SJSA1 (cell line): ENCODE results near the gene PGM1. TPM values are rescaled to one million over a fixed set of nuclear protein-coding genes. Genes with fewer than 3 reads are reported as not detected.
A peak's percentile ranks its signal among the peaks of the same experiment; 100 is the strongest.

Source experiments
- DNase-seq, 2 experiments: peaks; one replicate each; pipeline ENCODE4 v3.0.0-alpha.2; 2015 to 2020; ENCODE audit warnings: low spot score in 2 of 2, low read depth in 1 of 2
- H3K27ac ChIP-seq: fragments of 250-450 bp; sonication (Bioruptor Pico); 2 replicates; pipeline ENCODE4 v1.5.1; 2020; ENCODE audit warnings: mild to moderate bottlenecking, moderate library complexity
- H3K27me3 ChIP-seq: fragments of 250-450 bp; sonication (Bioruptor Pico); replicated peaks from 2 replicates; pipeline ENCODE4 v1.5.1; 2020; ENCODE audit warnings: mild to moderate bottlenecking, moderate library complexity
- H3K36me3 ChIP-seq: fragments of 250-450 bp; sonication (Bioruptor Pico); 2 replicates; pipeline ENCODE4 v1.5.1; 2020; ENCODE audit warnings: mild to moderate bottlenecking
- H3K4me1 ChIP-seq: fragments of 250-450 bp; sonication (Bioruptor Pico); replicated peaks from 2 replicates; pipeline ENCODE4 v1.6.1; 2021; ENCODE audit warnings: mild to moderate bottlenecking
- H3K4me3 ChIP-seq: fragments of 250-450 bp; sonication (Bioruptor Pico); 2 replicates; pipeline ENCODE4 v1.5.1; 2020; ENCODE audit warnings: mild to moderate bottlenecking
- H3K9me3 ChIP-seq: fragments of 250-450 bp; sonication (Bioruptor Pico); replicated peaks from 2 replicates; pipeline ENCODE4 v1.5.1; 2020; ENCODE audit warnings: mild to moderate bottlenecking
- total RNA-seq: library from RNA; depleted of rRNA; stranded (reverse); fragments of >200 nt; shearing (Covaris generic); gene quantifications from 2 replicates; pipeline ENCODE4 v1.2.3, GENCODE V29; 2014; rRNA removed

The PGM1 gene
- total RNA-seq, 1 experiment from 2014 or later: 42.6 TPM

GRCh38 chr1:63690966-63691700, 97.9 kb downstream of the PGM1 start:
- Histone ChIP-seq H3K36me3 (no peaks in the 10 kb centered on the region), H3K27me3 (no peaks in the 10 kb centered on the region), H3K9me3 (no peaks in the 10 kb centered on the region), H3K4me3 (no peak overlapping the region), H3K4me1 (peaks cover 10% of the 10 kb centered on the region), H3K27ac (no peak overlapping the region)
- DNase-seq: no peak

DNA sequence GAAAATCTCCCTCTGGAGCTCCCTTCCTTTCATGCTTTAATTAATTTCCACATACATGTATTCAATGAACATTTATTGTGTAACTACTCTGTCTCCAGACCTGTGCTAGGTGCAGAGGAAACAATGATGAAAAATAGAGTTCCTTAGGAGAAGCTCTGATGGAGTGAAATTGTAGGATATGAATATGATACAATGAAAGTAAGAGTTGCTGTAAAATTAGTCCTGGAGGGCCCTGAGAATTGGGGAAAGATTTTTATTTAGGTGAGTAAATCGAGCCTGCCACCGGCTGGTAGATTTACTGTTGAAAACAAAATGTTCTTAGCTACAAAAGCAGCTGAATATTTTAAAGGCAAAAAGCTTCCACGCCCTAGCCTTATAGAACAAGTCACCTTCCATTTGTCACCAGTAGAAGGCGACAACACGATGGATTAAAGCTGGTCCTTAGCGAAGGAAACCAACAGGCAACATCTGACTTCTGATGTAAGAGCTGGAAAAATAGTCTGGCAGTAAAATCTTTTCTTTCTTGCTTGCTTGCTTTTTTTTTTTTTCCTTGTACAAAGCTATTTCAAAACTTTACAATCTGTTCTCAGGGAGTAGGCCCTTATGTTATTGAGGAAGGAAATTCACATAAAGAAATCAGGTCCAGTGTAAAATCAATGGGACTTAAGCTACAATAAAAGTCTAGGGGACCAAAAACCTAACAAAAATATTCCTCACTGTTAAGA, 98.7 kb downstream of the PGM1 start:
- peaks cover 10% of the 10 kb centered on the region for H3K4me1 ChIP-seq
- H3K36me3 ChIP-seq: no peaks in the 10 kb centered on the region
- H3K27me3 ChIP-seq: no peaks in the 10 kb centered on the region
- 0 out of 2 replicates have a peak overlapping the region, but pooled peaks have one; percentile 22 for H3K27ac ChIP-seq
- H3K4me3 ChIP-seq: no peak overlapping the region
- peak; percentile 65 to 78 for DNase-seq
- no peaks in the 10 kb centered on the region for H3K9me3 ChIP-seq

DNA sequence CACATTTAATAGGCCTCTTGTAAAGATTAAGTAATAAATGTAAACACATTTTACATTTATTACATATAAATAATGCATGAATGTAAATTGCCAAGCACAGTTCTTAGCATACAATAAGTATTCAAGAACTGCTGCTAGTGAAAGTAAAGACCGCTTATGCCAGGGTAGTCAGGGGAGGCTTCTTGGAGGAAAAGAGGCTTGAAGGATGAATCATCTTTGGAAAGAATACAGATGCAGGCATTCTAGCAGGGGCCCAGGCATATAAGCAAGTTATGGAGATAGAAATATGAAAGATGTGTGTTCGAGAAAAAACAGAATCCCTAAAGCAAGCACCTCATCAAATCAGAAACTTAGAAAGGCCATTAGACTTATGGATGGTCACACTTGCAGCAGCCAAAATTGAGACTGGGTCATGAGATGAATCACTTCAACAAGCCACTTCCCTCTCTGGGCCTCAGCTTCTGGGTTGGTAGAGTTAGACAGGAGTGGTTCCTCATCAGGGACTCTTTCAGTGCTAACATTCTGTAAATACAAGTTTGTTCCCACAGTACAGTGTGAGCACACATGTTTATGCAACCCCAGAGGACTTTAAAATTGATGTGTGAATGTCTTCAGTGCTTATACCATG, 100.8 kb downstream of the PGM1 start:
- H3K4me3 ChIP-seq: no peak overlapping the region
- H3K9me3 ChIP-seq: no peaks in the 10 kb centered on the region
- DNase-seq: no peak

DNA sequence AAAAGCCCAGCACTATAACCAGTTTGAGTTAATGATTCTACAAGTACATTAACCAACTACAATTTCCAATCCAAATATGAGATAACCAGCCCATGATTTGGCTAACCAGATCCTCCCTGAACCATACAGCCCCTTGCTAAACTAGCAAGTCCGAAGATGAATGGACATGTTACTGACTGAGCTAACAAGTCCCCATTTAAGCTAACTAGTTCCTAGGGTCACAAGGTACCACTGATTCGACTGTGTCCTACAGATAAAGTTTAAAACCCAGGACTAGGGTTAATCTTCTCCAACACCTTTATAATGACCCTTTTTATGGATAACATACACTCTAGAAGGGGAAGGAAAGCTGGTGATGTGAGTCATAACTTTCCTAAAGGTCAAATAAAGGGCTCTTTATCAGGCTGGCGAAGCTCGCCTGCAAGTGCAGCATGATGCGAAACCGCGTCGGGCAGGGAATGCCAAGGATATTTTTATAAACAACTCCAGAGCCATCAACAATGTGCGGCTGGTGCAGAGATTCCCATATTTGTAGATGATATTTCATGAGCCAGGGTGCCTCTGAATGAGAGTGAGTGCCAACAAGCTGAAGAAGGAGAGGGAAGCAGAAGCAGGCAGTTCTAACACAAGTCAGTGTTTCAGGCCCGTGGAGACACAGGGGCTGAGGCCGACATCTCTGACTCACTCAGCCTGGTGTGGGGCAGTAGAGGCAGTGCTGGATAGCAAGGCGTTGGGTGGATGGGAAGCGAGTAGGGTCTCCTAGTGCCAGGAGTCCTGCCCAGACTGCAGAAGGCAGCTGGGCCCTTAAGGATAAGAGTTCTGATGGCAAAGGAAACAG, 105.0 kb downstream of the PGM1 start:
- DNase-seq: no peak
- Histone ChIP-seq H3K27me3 (no peaks in the 10 kb centered on the region), H3K9me3 (no peaks in the 10 kb centered on the region; the same call in 1 of the 2 replicates), H3K36me3 (no peaks in the 10 kb centered on the region), H3K4me3 (no peak overlapping the region), H3K4me1 (peaks cover 12% of the 10 kb centered on the region; the same call in 1 of the 2 replicates), H3K27ac (no peak overlapping the region)

More for the DNA sequence above, 100.8 kb downstream of the PGM1 start:
- no peak overlapping the region for H3K27ac ChIP-seq
- no peaks in the 10 kb centered on the region for H3K27me3 ChIP-seq
- peaks cover 12% of the 10 kb centered on the region for H3K4me1 ChIP-seq
- H3K36me3 ChIP-seq: no peaks in the 10 kb centered on the region

- DNase-seq: no peak
- Histone ChIP-seq H3K4me1 (peaks cover 17% of the 10 kb centered on the region), H3K36me3 (no peaks in the 10 kb centered on the region), H3K27me3 (no peaks in the 10 kb centered on the region), H3K9me3 (no peaks in the 10 kb centered on the region; the same call in 1 of the 2 replicates), H3K27ac (no peak overlapping the region), H3K4me3 (no peak overlapping the region)
Measured at GRCh38 chr1:63701187-63701586, 108.0 kb downstream of the PGM1 start.

- no peak overlapping the region for H3K27ac ChIP-seq
- peaks cover 10% of the 10 kb centered on the region for H3K4me1 ChIP-seq
- H3K9me3 ChIP-seq: no peaks in the 10 kb centered on the region; the same call in 1 of the 2 replicates
- peak in 1 of 2 experiments; percentile 9 for DNase-seq
- no peak overlapping the region for H3K4me3 ChIP-seq
- H3K27me3 ChIP-seq: no peaks in the 10 kb centered on the region
- no peaks in the 10 kb centered on the region for H3K36me3 ChIP-seq
Measured at GRCh38 chr1:63703701-63704107, 110.5 kb downstream of the PGM1 start.

DNA sequence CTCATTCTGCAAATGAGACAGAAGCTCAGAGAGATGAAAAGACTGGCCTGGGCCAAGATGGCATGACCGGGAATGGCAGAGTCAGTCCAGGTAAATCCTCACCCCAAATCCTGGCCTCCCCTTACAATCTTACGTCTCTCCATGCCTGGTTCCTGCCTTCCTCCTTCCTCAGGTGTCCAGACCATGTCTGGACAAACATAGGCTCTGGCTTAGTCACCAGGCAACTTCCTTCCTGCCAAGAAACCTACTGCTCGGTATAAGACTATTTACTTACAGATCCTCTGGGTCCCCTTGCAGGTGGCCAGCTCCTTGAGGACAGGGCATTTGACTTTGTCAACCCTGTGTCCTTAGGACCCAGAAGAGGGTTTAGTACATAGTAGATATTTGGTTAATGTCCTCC, 111.2 kb downstream of the PGM1 start:
- no peak for DNase-seq

DNA sequence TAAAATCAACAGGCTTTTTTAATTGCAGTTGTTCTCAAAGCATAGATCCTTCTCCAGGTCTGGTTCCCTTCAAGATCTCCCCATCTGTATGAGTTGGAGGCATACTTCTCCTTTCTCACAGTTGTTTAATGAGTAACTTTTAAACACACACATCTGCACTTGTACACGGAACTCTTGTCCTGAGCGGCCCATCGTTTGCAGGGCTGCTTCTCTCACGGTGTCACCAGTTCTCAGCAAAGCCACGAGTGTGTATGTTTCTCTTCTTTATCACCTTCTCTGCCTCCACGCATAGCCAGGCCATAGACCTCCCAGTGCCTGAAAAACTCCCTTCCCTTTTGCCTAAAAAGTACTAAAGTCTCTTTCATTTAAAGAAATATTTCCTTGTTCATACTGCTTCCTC, 111.9 kb downstream of the PGM1 start:
- no peaks in the 10 kb centered on the region for H3K27me3 ChIP-seq
- no peaks in the 10 kb centered on the region for H3K9me3 ChIP-seq
- DNase-seq: no peak
- H3K36me3 ChIP-seq: no peaks in the 10 kb centered on the region
- H3K4me1 ChIP-seq: peaks cover 10% of the 10 kb centered on the region
- H3K27ac ChIP-seq: no peak overlapping the region
- H3K4me3 ChIP-seq: no peak overlapping the region

More for the DNA sequence above, 111.2 kb downstream of the PGM1 start:
- H3K36me3 ChIP-seq: no peaks in the 10 kb centered on the region
- H3K9me3 ChIP-seq: no peaks in the 10 kb centered on the region
- peaks cover 10% of the 10 kb centered on the region for H3K4me1 ChIP-seq
- no peak overlapping the region for H3K27ac ChIP-seq
- no peak overlapping the region for H3K4me3 ChIP-seq
- no peaks in the 10 kb centered on the region for H3K27me3 ChIP-seq

GRCh38 chr1:63709267-63709828, 116.1 kb downstream of the PGM1 start:
- Histone ChIP-seq H3K4me1 (peaks cover 12% of the 10 kb centered on the region), H3K36me3 (no peaks in the 10 kb centered on the region), H3K4me3 (no peak overlapping the region), H3K9me3 (0 out of 2 replicates have a peak, but pooled peaks cover 2% of the 10 kb centered on the region), H3K27me3 (no peaks in the 10 kb centered on the region), H3K27ac (no peak overlapping the region)
- no peak for DNase-seq

Other genes starting within 250 kb of the PGM1 start
- gene ALG6, start 225.8 kb upstream of the PGM1 start, total RNA-seq: 6.9 and 14.5 TPM in 2 replicates
- 39.6 and 49.7 TPM in 2 replicates for gene ITGB3BP, start 70.2 kb upstream of the PGM1 start, total RNA-seq
- gene EFCAB7, start 69.9 kb upstream of the PGM1 start, total RNA-seq: 2.5 and 5.4 TPM in 2 replicates
- gene ROR1, start 180.6 kb downstream of the PGM1 start, total RNA-seq: 14.8 and 19.7 TPM in 2 replicates